Keratinocyte (primary cell): ENCODE measurements around the gene CDC14B. TPM values are rescaled to one million over a fixed set of nuclear protein-coding genes. Genes with fewer than 3 reads are reported as not detected.

Experiments used
- DNase-seq: peaks from one replicate; pipeline ENCODE4 v3.0.0-alpha.2; 2011; ENCODE audit warnings: low read depth, missing footprints, low spot score
- FAIRE-seq: peaks from 2 replicates; lab custom pipeline; 2011; peaks lifted over from hg19 to GRCh38; lab: Jason Lieb, UNC
- H2AFZ ChIP-seq: 2 replicates; pipeline ENCODE4 v1.6.0; 2012; ENCODE audit warnings: low read length, control low read depth, inconsistent platforms; ENCODE audit not compliant: control insufficient read depth
- H3K27ac ChIP-seq: 2 replicates; pipeline ENCODE4 v1.5.1; 2011; ENCODE audit warnings: low read length; ENCODE audit not compliant: control insufficient read depth, insufficient read depth
- H3K27me3 ChIP-seq: 3 replicates; pipeline ENCODE4 v1.6.0; 2011; ENCODE audit warnings: low read length; ENCODE audit not compliant: control insufficient read depth, insufficient read depth; ENCODE audit errors: extremely low read depth
- H3K36me3 ChIP-seq, 2 experiments: 2 replicates in 1 of 2; 3 replicates in 1 of 2; pipeline ENCODE4 v1.5.1; 2011; ENCODE audit warnings: low read length in 2 of 2, mild to moderate bottlenecking in 1 of 2; ENCODE audit not compliant: control insufficient read depth in 2 of 2, insufficient read depth in 2 of 2; ENCODE audit errors: extremely low read depth in 1 of 2
- H3K4me1 ChIP-seq: 3 replicates; pipeline ENCODE4 v1.5.1; 2011; ENCODE audit warnings: low read length; ENCODE audit not compliant: control insufficient read depth, insufficient read depth; ENCODE audit errors: extremely low read depth
- H3K4me2 ChIP-seq: 3 replicates; pipeline ENCODE4 v1.6.0; 2011; ENCODE audit warnings: low read depth, low read length; ENCODE audit not compliant: control insufficient read depth, insufficient read depth; ENCODE audit errors: extremely low read depth
- H3K4me3 ChIP-seq, 3 experiments: fragments of 200-600 bp in 1 of 3; sonication (generic) in 1 of 3; 2 replicates in 2 of 3; 3 replicates in 1 of 3; pipeline ENCODE4 v1.5.1; 2011 to 2016; ENCODE audit warnings: low read length in 3 of 3, mild to moderate bottlenecking in 3 of 3, control low read depth in 2 of 3, inconsistent platforms in 1 of 3, low read depth in 1 of 3, mixed read lengths in 1 of 3, mixed run types in 1 of 3, moderate library complexity in 1 of 3; ENCODE audit not compliant: control insufficient read depth in 2 of 3, insufficient read depth in 2 of 3; ENCODE audit errors: extremely low read depth in 1 of 3
- H3K79me2 ChIP-seq: 2 replicates; pipeline ENCODE4 v1.6.0; 2012; ENCODE audit warnings: low read length; ENCODE audit not compliant: control insufficient read depth, insufficient read depth
- H3K9ac ChIP-seq: 3 replicates; pipeline ENCODE4 v1.6.0; 2011; ENCODE audit warnings: low read length; ENCODE audit not compliant: control insufficient read depth, insufficient read depth; ENCODE audit errors: extremely low read depth
- H3K9me1 ChIP-seq: 3 replicates; pipeline ENCODE4 v1.6.0; 2011; ENCODE audit warnings: low read length; ENCODE audit not compliant: control insufficient read depth, insufficient read depth; ENCODE audit errors: extremely low read depth
- H3K9me3 ChIP-seq: 2 replicates; pipeline ENCODE4 v1.5.1; 2012; ENCODE audit warnings: low read depth, low read length; ENCODE audit not compliant: control insufficient read depth
- H4K20me1 ChIP-seq: 3 replicates; pipeline ENCODE4 v1.6.0; 2011; ENCODE audit warnings: low read length; ENCODE audit not compliant: control insufficient read depth, insufficient read depth; ENCODE audit errors: extremely low read depth
- CTCF ChIP-seq, 3 experiments: IDR thresholded peaks in 1 of 3; conservative IDR thresholded peaks in 1 of 3; optimal IDR thresholded peaks in 1 of 3; 2 replicates in 2 of 3; 3 replicates in 1 of 3; pipeline versions ENCODE3 to v1.5.1; 2011; ENCODE audit warnings: low read length in 3 of 3, mild to moderate bottlenecking in 3 of 3, moderate library complexity in 2 of 3, control low read depth in 1 of 3, inconsistent platforms in 1 of 3; ENCODE audit not compliant: insufficient read depth in 2 of 3; ENCODE audit errors: extremely low read depth in 1 of 3
- EZH2 ChIP-seq: IDR thresholded peaks from one replicate; pipeline ENCODE4 v1.6.1; 2012; ENCODE audit warnings: inconsistent platforms, mild to moderate bottlenecking, low read length, moderate library complexity
- dilution Hi-C: fragments of 300-500 bp; cut with MboI; formaldehyde crosslinking; loops from one replicate; pipeline ENCODE4 v1.7.0; 2020; ENCODE audit warnings: low sequenced_read_pairs; ENCODE audit not compliant: extremely low pct_ligation_motif_present
- polyA plus RNA-seq, 5 experiments: library from polyadenylated mRNA; depleted of rRNA in 3 of 5; stranded (reverse) in 3 of 5; stranded (forward) in 1 of 5; unstranded in 1 of 5; fragments of >200 nt; gene quantifications; 1 replicate in 1 of 5; 2 replicates in 3 of 5; 3 replicates in 1 of 5; pipeline versions ENCODE4 v1.2.1 to v1.2.3, GENCODE V29; 2011 to 2012; ENCODE audit warnings: missing spikeins in 2 of 5, low read depth in 1 of 5, low replicate concordance in 1 of 5

CDC14B gene
- polyA plus RNA-seq, 1 donor (not counting 4 experiments of a cell fraction or from before 2014, with no cell fraction given): 7.5 TPM

DNA sequence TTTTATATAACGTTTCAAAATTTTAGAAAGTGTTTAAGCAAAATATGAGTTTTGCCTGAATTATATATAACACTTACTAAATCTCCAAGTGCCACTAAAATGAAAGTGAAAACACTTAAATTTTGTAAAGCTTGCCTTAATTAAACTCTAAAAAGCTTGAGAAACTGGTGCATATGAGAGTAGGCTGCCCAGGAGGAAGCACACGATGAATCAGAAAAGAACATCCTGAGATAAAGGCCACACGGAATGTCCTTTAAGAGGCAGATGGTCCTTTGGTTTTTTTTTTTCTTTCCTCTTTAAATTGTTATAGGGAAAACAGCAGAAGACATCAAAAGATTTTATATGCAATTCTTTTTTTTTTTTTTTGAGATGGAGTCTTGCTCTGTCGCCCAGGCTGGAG lies 109.4 kb downstream of the CDC14B start:
- H3K9ac ChIP-seq: no peak overlapping the region
- no peaks in the 10 kb centered on the region for H3K9me1 ChIP-seq
- H3K9me3 ChIP-seq: no peaks in the 10 kb centered on the region
- dilution Hi-C loops: no loop called here
- TF ChIP-seq EZH2: no peak
- no peak for TF ChIP-seq CTCF (optimal IDR thresholded peaks at IDR 0.05 in 1 of 3, IDR thresholded peaks at IDR 0.05 in 1 of 3, conservative IDR thresholded peaks at IDR 0.05 in 1 of 3; ENCODE audit: extremely low read depth in 1 of 3, insufficient read depth in 2 of 3, low read length in 3 of 3)
- no peak overlapping the region for H3K4me2 ChIP-seq
- no peaks in the 10 kb centered on the region for H3K4me1 ChIP-seq
- H2AFZ ChIP-seq: no peak overlapping the region
- no peak overlapping the region for H3K27ac ChIP-seq
- FAIRE-seq (no peak), DNase-seq (no peak)
- H3K4me3 ChIP-seq: no peak overlapping the region
- peaks cover 0 to 6% of the 10 kb centered on the region in 2 experiments for H3K36me3 ChIP-seq
- no peaks in the 10 kb centered on the region for H3K27me3 ChIP-seq
- no peaks in the 10 kb centered on the region for H4K20me1 ChIP-seq
- H3K79me2 ChIP-seq: no peaks in the 10 kb centered on the region

GRCh38 chr9:96509848-96510247 lies 109.8 kb downstream of the CDC14B start:
- DNase-seq (no peak), FAIRE-seq (no peak)
- H3K27ac ChIP-seq: no peak overlapping the region
- no peaks in the 10 kb centered on the region for H3K4me1 ChIP-seq
- no peaks in the 10 kb centered on the region for H3K79me2 ChIP-seq
- TF ChIP-seq CTCF (optimal IDR thresholded peaks at IDR 0.05 in 1 of 3, IDR thresholded peaks at IDR 0.05 in 1 of 3, conservative IDR thresholded peaks at IDR 0.05 in 1 of 3; ENCODE audit: extremely low read depth in 1 of 3, insufficient read depth in 2 of 3, low read length in 3 of 3) (no peak), EZH2 (no peak)
- H3K4me2 ChIP-seq: no peak overlapping the region
- no peaks in the 10 kb centered on the region for H3K9me3 ChIP-seq
- H3K27me3 ChIP-seq: no peaks in the 10 kb centered on the region
- H3K36me3 ChIP-seq: peaks cover 0 to 6% of the 10 kb centered on the region in 2 experiments
- H3K4me3 ChIP-seq: no peak overlapping the region
- dilution Hi-C loops: no loop called here
- H4K20me1 ChIP-seq: no peaks in the 10 kb centered on the region
- H3K9ac ChIP-seq: no peak overlapping the region
- no peak overlapping the region for H2AFZ ChIP-seq
- no peaks in the 10 kb centered on the region for H3K9me1 ChIP-seq
